Activated CD4-positive, alpha-beta T cell treated with anti-CD3 and anti-CD28 coated beads, Interleukin-2, Interleukin-6, amounts not matched to agents 100 ng/mL and 50 ng/mL, durations not matched to agents 16 hours and 8 hours (primary cell): Measurements from ENCODE around the gene B3GNT3.
"Not testable (repeated sequence)": the region's sequence is repeated elsewhere in the genome, so short reads cannot be mapped to it uniquely, and the experiment has no call there.

Source experiments
- DNase-seq: peaks from one replicate; pipeline ENCODE4 v3.0.0-alpha.2; 2020

Gene B3GNT3

DNA sequence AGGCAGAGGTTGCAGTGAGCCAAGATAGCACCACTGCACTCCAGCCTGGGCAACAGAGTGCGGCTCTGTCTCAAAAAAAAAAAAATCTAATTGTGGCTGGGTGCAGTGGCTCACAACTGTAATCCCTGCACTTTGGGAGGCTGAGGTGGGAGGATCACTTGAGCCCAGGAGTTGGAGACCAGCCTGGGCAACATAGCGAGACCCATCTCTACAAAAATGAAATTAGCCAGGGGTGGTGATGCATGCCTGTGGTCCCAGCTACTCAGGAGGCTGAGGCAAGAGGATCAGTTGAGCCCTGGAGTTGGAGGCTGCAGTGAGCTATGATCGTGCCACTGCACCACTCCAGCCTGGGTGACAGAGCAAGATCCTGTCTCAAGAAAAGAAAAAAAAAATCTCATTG is 3.7 kb downstream of the B3GNT3 start:
- DNase-seq: not testable (repeated sequence)

DNA sequence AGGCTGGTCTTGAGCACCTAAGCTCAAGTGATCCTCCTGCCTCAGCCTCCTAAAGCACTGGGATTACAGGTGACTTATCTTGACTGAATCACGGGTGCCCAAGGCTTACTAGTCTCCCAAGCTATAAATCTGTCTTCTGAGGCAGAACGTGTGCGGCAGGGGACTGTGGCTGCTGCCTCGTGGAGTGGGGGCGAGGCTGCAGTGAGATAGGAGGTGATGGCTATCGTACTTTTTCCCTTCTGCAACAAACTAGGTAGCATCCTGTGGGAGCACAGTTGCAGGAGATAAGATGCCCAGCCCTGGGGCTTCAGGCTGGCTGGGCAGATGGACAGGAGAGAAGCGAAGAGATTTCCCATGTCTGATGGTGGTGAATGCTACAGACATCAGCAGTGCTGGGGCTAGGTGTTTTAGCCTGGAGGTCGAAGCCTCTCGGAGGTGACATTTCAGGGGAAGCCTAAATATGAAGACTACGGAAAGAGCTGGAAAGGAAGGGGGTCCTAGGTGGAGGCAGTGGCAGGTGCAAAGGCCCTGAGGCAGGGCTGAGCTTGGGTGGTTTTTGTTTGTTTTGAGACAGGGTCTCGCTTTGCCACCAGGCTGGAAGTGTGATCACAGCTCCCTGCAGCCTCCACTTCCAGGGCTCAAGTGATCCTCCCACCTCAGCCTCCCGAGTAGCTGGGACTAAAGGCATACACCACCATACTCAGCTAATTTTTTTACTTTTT is 7.4 kb downstream of the B3GNT3 start:
- no peak for DNase-seq

DNA sequence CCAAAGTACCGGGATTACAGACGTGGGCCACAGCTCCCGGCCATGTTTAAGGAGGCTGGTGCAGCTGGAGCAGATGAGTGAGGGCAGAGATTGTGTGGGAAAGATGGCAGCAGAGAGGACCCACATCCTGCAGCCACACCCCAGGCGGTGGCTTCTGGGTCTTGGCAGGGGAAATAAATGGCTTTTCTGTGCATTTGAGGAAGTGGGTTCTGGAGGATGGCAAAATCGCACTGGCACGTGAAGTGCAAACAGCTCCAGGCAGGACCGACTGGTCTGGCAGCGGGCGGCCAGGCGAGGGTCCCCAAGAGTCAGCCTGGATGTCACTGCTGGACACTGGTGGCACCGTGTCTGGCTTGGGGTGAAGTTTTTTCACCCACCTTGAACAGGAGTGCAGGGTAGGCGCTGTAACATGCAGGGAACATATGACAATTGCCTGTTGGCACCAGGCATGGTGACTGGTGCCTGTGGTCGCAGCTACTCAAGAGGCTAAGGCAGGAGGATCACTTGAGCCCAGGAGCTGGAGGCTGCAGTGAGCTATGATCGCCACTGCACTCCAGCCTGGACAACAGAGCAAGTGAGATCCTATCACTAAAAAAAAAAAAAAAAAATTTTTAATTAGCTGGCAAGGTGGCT is 8.4 kb downstream of the B3GNT3 start:
- peak; percentile 32 for DNase-seq

DNA sequence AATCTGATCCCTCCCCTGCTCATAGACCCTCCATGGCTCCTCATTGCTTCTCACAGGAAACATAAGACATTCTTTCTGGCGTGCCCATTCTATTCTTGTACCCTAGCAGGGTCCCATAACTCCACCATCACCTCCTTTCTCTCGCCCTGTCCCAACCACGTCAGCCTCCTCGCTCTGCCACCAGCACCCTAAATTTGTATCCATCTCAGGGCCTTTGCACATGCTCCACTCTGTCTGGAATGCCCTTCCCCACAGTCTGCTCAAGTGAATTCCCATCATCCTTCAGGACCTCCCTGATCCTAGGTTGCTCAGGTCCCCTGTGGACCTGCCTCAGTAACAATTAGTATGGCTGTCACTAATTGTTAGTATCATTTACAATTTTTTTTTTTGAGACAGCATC is 10.5 kb downstream of the B3GNT3 start:
- DNase-seq: no peak

DNA sequence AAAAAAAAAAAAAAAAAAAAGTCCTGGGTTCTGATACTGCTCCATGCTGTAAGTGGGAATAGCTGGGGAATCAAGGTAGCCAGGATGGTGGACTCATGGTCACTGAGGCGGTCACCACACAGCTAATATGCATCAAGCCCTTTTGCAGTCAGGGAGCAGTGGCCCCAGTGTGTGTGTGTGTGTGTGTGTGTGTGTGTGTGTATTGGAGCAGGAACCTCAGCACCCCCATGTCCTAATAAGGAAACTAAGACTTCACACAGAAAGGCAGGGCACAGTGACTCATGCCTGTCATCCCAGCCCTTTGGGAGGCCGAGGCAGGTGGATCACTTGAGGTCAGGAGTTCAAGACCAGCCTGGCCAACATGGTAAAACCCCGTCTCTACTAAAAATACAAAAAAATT is 12.0 kb downstream of the B3GNT3 start:
- DNase-seq: no peak

DNA sequence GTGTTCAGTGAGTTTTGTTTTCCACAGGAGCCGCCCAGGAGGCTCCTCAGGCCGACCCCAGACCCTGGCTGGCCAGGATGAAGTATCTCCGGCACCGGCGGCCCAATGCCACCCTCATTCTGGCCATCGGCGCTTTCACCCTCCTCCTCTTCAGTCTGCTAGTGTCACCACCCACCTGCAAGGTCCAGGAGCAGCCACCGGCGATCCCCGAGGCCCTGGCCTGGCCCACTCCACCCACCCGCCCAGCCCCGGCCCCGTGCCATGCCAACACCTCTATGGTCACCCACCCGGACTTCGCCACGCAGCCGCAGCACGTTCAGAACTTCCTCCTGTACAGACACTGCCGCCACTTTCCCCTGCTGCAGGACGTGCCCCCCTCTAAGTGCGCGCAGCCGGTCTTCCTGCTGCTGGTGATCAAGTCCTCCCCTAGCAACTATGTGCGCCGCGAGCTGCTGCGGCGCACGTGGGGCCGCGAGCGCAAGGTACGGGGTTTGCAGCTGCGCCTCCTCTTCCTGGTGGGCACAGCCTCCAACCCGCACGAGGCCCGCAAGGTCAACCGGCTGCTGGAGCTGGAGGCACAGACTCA is 12.9 kb downstream of the B3GNT3 start:
- DNase-seq: no peak

DNA sequence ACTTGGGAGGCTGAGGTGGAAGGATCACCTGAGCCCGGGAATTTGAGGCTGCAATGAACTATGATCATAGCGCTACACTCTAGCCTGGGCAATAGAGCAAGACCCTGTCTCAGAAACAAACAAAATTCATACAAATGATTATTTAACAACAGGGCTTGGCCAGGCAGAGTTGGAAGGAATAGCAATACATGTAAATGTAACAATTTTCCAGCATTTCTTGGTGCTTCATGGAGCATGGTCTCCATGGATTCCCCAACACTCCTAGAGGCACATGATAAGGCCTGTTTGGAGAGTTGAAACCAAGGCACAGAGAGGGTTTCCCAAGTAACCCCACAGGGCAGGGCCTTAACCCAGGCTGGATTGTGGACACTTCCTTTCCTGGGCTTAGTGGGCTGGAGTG is 16.2 kb downstream of the B3GNT3 start:
- no peak for DNase-seq

DNA sequence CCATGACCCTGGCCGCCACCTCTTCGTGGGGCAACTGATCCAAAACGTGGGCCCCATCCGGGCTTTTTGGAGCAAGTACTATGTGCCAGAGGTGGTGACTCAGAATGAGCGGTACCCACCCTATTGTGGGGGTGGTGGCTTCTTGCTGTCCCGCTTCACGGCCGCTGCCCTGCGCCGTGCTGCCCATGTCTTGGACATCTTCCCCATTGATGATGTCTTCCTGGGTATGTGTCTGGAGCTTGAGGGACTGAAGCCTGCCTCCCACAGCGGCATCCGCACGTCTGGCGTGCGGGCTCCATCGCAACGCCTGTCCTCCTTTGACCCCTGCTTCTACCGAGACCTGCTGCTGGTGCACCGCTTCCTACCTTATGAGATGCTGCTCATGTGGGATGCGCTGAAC is 16.7 kb downstream of the B3GNT3 start:
- DNase-seq: no peak

DNA sequence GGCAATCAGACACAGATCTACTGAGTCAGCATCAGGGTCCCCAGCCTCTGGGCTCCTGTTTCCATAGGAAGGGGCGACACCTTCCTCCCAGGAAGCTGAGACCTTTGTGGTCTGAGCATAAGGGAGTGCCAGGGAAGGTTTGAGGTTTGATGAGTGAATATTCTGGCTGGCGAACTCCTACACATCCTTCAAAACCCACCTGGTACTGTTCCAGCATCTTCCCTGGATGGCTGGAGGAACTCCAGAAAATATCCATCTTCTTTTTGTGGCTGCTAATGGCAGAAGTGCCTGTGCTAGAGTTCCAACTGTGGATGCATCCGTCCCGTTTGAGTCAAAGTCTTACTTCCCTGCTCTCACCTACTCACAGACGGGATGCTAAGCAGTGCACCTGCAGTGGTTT is 17.2 kb downstream of the B3GNT3 start:
- DNase-seq: no peak

DNA sequence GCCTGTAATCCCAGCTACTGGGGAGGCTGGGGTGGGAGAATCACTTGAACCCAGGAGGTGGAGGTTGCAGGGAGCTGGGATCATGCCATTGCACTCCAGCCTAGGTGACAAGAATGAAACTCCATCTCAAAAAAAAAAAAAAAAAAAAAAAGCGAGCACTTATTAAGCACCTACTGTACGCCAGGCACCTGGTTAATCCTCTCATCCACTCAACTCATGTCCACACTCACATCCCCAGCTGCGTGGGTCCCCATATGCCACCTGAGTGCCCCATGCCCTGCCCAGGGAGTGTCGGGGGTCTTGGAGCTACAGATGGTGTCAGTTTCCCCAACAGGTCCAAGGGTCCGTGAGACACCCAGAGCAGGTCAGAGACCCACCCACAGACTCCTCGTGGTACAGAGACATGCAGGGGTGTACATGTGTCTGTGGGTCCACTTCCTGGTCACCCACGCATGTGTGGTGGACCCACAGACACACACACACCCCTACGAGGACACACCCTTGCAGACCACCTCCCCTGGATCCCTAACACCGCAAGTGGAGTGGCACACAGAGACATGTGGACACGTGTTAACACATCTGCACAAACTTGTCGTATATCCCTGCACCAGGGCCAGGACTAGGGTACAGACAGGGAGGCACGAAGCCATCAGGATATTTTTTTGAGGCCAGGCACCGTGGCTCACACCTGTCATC is 22.9 kb downstream of the B3GNT3 start:
- no peak for DNase-seq

DNA sequence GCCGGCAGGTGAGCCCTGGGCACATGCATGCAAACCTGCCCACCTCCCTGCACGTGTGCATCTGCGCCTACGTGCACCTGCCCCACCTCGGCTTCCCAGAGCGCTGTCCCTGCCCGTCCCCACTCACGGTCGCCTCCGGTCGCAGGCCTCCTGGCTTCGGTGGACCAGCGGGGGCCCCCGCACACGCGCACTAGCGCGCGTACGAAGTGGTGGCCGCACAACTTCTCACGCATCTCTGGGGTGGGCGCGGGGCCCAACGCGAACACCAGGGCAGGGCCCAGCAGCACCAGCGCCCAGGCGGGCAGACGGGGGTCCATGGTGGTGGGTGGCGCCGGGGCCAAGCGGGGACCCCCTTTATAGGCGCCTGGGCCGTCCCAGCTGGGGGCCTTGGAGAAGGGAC is 26.3 kb downstream of the B3GNT3 start, which contains the start of gene INSL3:
TSS of gene INSL3 (minus strand) at position 330 of the 400 bp plus-strand sequence. CDS start at position 317, 13 bp downstream.
- DNase-seq: no peak

DNA sequence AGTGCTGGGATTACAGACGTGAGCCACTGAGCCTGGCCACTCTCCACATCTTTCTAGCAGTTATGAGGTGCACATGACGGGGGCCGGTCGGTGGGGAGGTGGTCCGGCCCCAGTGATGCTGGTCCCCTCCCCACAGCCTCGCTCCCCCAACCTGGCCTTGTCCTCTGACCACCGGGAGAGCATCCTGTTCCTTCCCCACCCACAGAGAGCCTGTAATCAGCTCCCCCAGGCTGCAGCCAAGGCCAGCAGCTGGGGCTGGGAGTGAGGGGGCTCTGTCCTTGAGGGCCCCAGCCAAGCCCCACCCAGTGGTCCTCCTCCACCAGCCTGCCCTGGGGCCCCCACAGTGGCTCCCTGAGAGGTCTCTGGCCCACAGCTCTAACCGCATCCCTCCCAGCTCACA is 29.4 kb downstream of the B3GNT3 start:
- DNase-seq: no peak

DNA sequence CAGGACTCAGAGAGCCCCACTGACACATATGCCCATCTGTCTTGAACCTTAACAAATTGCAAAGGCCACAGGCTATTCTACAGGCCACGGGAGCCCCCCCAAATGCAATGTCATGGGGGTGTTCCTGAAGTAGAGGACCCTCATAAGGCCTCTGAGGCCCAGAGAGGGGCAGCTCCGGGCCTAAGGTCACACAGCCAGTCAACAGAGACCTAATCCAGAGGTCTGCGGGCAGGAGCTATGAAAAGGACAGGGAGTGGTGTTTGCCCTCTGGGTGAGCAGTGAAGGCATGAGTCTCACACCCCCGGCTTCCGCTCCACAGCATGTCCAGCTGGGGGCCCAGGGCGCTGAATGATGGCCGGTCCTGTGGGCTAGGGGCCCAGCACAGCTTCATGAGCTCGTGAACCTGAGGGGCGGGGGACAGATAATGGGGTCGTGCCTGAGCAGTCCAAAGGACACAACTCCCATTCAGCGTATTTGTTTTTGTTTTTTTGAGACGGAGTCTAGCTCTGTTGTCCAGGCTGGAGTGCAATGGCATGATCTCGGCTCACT is 31.6 kb downstream of the B3GNT3 start:
- DNase-seq: no peak

DNA sequence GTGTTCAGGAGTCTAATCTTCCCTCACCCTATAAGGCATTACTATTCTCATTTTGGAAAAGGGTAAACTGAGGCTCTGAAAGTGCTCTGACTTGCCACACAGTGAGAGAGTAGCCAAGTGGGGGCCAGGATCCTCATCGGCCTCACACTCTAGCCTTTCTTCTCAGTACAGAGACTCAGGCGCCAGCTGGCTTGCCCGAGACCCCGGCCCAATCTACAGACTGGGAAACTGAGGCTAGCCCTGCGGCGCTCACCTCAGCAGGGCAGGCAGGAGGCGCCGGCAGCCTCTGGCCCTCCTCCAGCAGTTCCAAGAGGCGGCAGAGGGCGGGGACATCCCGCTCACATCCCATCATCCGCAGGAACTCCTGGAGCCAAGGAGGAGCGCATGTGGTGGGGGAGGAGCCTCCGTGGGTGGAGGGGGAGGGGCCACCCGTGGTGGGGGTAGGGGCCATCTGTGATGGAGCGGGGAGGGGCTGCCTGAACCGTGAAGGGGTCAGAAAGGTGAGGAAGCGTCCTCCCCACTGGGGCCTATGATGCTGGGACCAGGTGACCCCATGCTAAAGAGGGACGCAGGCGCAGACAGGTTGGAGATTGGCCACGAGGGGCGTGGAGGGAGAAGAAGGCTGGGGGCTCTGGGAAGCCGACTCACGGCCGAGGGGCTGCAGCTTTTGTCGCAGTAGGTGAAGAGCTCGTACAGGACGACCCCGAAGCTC is 35.1 kb downstream of the B3GNT3 start:
- DNase-seq: no peak

DNA sequence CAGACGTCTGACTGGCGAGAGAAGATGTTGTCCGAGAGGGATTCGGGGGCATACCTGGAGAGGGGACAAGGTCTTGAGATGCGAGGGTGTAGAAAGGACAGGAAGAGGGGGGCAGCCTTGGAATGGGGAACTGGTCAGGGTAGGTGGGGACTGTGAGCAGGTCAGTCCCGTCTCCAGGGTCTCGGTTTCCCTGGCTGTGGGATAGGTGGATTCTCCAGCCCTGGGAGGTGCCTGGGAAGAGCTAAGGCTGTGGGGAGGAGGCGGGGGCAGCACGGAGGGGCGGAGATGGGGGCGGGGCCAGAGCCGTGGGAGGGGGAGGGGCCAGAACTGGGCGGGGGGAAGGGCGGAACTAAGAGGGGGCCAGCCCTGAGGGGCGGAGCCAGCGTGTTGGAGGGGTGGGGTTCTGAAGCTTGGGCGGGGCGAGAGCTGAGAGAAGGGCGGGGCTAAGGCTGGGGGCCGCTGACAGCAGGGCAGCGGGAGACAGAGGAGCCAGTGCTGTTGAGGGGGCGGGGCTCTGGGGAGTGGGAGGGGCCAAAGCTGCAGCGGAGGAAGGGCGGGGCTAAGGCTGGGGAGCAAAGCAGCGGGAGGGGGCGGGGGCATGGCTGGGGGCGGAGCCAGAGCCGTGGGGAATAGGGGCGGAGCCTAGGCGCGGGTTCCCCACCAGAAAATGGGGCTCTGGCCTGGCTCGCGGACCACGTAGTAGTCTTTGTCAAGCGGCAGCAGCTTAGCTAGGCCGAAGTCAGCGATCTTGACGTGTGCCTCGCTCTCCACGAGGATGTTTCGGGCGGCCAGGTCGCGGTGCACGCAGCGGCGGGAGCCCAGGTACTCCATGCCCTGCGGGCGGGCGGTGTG is 35.9 kb downstream of the B3GNT3 start:
- DNase-seq: peak; percentile 67

DNA sequence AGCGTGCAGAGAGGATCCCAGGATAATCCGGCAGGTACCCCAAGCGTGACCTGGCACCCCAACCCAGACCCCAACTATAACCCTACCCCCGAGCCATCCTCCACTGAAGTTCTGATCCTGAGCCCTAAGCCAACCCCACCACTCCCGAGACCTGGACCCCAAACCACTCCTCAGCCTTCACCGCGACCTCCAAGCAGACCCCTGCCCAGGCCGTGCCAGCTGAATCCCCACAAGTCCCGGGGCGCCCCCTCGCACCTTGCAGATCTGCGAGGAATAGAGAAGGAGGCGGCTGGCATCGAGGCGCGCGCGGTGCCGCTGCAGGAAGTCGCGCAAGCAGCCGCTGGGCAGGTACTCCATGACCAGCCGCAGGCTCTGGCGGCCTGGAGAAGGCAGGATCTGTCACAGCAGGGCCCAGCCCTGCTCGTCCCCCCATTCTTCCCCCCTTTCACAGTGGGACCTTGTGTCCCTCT is 36.5 kb downstream of the B3GNT3 start:
- DNase-seq: no peak

DNA sequence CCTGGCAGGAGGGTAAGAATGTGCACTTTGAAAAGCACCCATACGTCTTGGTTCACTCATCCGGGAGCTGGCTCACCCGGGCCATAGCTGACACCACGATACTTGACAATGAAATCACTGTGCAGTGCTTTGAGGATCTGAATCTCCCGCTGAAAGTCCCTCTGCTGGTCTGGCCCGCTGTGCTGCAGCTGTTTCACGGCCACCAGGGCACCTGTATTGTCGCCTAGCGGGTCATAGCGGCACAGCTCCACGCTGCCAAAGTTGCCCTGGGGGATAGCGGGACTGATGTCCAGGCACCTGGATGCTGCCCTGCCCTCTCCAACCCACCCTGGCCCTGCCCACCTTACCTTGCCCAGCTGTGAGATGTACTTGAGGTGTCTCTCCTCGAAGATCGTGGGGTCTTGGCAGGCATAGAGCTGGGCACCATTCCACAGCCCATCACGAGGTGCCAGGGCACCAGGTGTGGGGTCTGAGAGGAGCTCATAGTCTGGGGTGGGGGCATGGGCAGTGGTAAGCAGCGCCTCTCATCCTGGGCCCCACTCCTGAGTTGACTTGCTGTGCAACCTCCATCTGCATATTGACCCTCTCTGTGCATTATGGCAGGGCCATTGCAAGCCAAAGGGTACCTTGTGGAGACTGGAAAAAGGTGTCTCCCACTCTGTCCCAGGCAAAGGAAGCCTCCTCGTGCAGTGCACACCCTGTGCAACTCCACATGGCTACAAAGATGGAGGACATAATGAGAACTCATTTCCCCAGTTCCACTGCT is 37.7 kb downstream of the B3GNT3 start:
- no peak for DNase-seq

DNA sequence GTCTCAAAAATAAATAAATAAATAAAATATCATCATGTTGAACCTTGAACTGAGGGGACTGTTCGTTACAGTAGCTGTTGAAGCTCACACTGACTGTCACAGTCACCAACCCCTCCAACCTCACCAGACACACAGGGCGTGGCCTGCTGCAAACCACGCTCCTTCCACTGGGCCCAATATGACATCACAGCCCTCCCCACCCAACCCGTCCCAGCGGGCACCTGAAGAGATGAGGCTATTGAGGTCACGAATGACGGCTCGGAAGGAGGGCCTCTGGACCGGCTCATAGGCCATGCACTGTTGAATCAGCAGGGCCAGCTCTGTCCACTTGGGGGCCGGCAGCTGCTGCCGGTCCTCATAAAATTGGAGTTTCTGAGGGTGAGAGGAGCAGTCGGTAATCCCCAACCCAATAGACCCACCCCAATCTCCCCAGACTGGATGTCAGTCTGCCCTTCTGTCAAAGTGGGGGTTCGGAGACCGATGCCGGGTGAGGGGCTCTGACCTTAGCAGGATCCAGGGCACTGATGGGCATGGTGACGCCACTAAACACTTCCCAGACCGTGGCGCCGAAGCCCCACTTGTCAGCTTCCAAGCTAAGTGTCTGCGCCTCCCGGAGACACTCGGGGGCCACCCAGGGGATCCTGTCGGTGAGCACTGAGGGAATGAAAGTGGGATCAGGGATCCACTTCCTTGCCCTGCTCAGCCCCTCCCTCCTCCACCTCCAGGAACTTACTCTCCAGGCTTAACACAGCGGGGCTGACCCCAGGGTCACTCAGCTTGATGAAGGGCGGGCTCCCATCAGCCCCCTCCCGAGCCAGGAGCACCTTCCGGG is 39.6 kb downstream of the B3GNT3 start:
- DNase-seq: peak; percentile 26

DNA sequence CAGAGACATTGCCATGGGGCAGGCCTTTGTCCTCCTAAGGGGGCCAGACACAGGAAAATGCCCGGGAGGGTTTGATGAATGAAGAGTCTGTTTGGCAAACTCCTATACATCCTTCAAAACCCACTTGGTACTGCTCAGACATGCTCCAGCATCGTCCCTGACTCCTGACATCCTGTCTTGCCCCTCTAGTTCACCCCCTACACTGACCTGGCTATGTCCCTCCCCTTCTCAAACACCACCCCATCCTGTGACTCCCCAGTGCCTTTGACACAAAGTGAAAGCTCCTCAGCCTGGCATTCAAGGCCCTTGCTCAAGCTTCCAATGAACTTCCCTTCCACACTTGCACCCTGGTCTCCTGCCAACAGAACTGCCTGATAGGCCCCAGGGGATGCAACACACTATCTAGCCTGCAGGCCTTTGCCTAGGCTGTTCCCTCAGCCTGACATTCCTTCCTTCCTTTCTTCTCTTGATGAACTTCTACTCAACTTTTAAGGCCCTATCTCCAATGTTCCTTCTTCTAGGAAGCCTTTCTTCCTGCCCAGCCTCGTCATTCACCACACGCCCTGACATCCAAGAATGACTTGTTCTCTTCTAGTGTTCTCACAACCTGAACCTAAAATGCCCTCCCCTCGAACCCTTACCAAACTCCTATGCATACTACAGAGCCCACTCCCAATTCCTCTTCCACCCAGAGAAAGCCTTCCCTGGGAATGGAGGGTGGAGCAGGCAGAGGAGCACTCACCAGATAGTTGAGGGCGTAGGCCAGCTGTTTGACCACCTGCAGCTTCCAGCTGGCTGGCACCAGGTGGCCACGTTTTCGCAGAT is 40.5 kb downstream of the B3GNT3 start:
- no peak for DNase-seq
